Vagina (tissue), 2 donors: Measurements from ENCODE around the gene UFD1. TPM values are rescaled to one million over a fixed set of nuclear protein-coding genes. Genes with fewer than 3 reads are reported as not detected.
"Not testable (repeated sequence)": the region's sequence is repeated elsewhere in the genome, so short reads cannot be mapped to it uniquely, and the experiment has no call there.

ENCODE experiments used
- DNase-seq, 2 donors: peaks; one replicate each; pipeline ENCODE4 v3.0.0-alpha.2; 2017; ENCODE audit errors: extremely low spot score in 2 of 2
- H3K27ac ChIP-seq: fragments of 200-600 bp; sonication (generic); one replicate; pipeline ENCODE4 v1.5.1; 2019
- H3K27me3 ChIP-seq: fragments of 200-600 bp; sonication (generic); one replicate; pipeline ENCODE4 v1.5.1; 2019
- H3K36me3 ChIP-seq, 2 donors: fragments of 200-600 bp; sonication (generic); one replicate each; pipeline ENCODE4 v1.5.1; 2017 to 2019
- H3K4me1 ChIP-seq: fragments of 200-600 bp; sonication (generic); one replicate; pipeline ENCODE4 v1.5.1; 2019
- H3K4me3 ChIP-seq, 2 donors: fragments of 200-600 bp; sonication (generic); 1 replicate in 1 of 2; 2 replicates in 1 of 2; pipeline ENCODE4 v1.5.1; 2016 to 2019
- H3K9me3 ChIP-seq: fragments of 200-600 bp; sonication (generic); one replicate; pipeline ENCODE4 v1.5.1; 2019
- CTCF ChIP-seq, 3 experiments: fragments of 450-650 bp in 2 of 3; fragments of 200-600 bp in 1 of 3; sonication (generic) in 1 of 3; IDR thresholded peaks; one replicate each; pipeline ENCODE4 v1.5.1; 2017 to 2019; ENCODE audit warnings: antibody characterized with exemption in 3 of 3, mild to moderate bottlenecking in 2 of 3, moderate library complexity in 2 of 3
- POLR2A ChIP-seq, 2 donors: fragments of 450-650 bp; IDR thresholded peaks; one replicate each; pipeline ENCODE4 v1.6.1; 2017; ENCODE audit warnings: antibody characterized with exemption in 2 of 2, mild to moderate bottlenecking in 2 of 2, moderate library complexity in 2 of 2
- POLR2AphosphoS5 ChIP-seq, 2 donors: sonication (generic); formaldehyde crosslinking; IDR thresholded peaks; one replicate each; pipeline ENCODE4 v1.9.0; 2017; ENCODE audit warnings: antibody characterized with exemption in 2 of 2, mild to moderate bottlenecking in 2 of 2, low read depth in 1 of 2; ENCODE audit not compliant: insufficient read depth in 1 of 2
- intact Hi-C: fragments of 100-400 bp; cut with DNase I; formaldehyde crosslinking; loops from one replicate; pipeline ENCODE4 v1.15.1; 2023
- total RNA-seq: library from RNA; depleted of rRNA; stranded (reverse); fragments of >200 nt; gene quantifications from one replicate; pipeline ENCODE4 v1.2.3, GENCODE V29; 2016

The UFD1 gene
- total RNA-seq, 1 donor from 2014 or later, result 66.8 TPM

DNA sequence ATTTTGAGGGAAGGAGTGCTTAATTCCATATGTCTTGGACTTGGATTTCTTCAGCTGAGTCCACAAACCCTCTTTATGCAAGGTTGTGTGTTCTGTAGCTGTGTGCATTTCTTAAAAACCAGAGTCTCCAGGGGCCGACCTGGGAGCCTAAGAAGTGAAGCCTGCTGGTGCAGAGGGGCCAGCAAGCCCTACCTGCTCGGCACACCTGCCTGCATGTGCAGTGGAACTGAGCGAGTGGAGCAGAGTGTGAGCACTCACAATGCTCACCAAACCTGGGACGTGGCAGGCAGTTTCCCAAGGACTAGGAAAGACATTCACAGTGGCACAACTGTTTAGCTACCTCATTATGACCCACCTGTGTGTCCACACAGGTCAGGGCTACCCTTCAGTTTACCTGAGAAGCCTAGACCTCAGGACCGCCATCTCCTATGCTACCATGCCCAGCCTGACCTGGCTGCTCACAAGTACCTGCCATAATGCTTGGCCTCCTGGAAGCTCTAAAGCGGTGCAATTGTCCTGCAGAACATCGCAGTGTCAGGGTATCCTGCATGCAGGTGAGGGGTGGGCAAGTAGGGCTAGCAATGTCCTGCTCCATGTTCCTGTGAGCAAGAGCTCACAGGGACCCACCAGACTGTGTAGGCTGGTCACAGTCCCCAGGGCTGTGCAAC lies 35.3 kb downstream of the UFD1 start:
- intact Hi-C loops, result no loop called here
- TF ChIP-seq POLR2AphosphoS5 (IDR thresholded peaks at IDR 0.05; ENCODE audit: insufficient read depth in 1 of 2, low read depth in 1 of 2) (no peak), CTCF (IDR thresholded peaks at IDR 0.05) (no peak), POLR2A (IDR thresholded peaks at IDR 0.05) (no peak)

DNA sequence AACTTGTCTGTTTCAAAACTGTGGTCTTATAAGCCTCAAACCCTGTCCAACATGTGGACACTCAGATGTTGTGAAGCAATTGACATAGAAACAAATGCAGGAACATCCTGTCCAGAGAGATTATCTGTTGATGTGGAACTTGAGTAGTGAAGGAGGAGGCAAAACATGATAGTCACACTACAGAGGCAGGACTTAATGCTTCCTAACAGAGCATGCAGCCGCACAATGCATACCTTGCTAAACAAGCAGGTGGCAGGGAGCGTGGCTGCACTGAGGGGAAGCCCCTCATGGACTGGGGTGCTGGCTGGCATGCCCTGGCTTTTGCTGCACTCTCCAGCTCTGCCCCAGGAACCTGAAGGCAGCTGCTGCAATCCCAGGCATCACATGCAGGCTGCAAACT lies 36.8 kb downstream of the UFD1 start:
- TF ChIP-seq CTCF (IDR thresholded peaks at IDR 0.05), result no peak
- TF ChIP-seq POLR2AphosphoS5 (IDR thresholded peaks at IDR 0.05; ENCODE audit: insufficient read depth in 1 of 2, low read depth in 1 of 2), result no peak
- no peak for TF ChIP-seq POLR2A (IDR thresholded peaks at IDR 0.05)
- Histone ChIP-seq H3K36me3 (peaks cover 0 to 16% of the 10 kb centered on the region in 2 donors), H3K4me1 (peaks cover 17% of the 10 kb centered on the region), H3K27ac (no peak overlapping the region), H3K4me3 (no peak overlapping the region), H3K9me3 (no peaks in the 10 kb centered on the region), H3K27me3 (no peaks in the 10 kb centered on the region)
- DNase-seq, result no peak
- intact Hi-C loops, result no loop called here

More for the DNA sequence above, 35.3 kb downstream of the UFD1 start:
- no peaks in the 10 kb centered on the region for H3K9me3 ChIP-seq
- H3K4me3 ChIP-seq, result no peak overlapping the region
- no peak overlapping the region for H3K27ac ChIP-seq
- H3K4me1 ChIP-seq, result peaks cover 25% of the 10 kb centered on the region
- peaks cover 0 to 16% of the 10 kb centered on the region in 2 donors for H3K36me3 ChIP-seq
- DNase-seq, result no peak
- no peaks in the 10 kb centered on the region for H3K27me3 ChIP-seq

DNA sequence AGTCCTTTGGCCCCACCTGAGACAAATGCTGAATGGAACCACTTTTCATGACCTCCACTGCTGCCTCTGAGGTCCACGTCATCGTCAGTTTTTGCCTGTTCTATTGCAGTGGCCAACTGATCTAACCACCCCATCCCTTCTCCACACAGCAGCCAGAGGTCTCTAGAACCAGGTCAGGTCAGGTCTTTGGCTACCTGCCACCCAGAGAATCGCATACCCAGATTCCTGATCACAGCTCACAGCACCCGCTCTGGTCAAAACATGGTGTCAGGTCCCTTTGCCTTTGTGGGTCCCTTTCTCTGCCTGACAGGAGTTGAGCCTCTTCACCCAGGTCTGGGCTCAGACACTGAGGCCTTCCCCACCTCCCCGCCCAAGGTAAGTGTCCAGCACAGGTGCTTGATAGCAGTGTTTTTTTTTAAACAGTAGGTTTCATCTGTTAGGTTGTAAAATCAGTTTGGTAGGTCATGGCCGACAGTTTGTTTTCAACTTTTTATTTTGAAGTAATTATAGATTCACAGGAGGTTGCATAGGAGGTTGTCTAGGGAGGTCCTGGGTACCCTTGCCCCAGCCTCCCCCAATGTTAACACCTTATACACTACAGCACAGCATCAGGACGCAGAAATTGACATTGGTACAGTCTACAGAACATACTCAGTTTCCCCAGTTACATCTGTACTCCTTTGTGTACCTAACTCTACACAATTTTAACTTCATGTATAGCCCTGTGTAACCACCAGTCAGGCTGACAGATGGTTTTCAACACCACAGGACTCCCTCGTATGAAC lies 38.4 kb downstream of the UFD1 start:
- H3K27me3 ChIP-seq, result no peaks in the 10 kb centered on the region
- no peak overlapping the region for H3K4me3 ChIP-seq
- no peak for TF ChIP-seq CTCF (IDR thresholded peaks at IDR 0.05)
- no peak for DNase-seq
- H3K36me3 ChIP-seq, result peaks cover 0 to 28% of the 10 kb centered on the region in 2 donors
- H3K27ac ChIP-seq, result no peak overlapping the region
- intact Hi-C loops, result no loop called here
- peaks cover 3% of the 10 kb centered on the region for H3K4me1 ChIP-seq
- H3K9me3 ChIP-seq, result no peaks in the 10 kb centered on the region

- Histone ChIP-seq H3K4me3 (no peak overlapping the region), H3K36me3 (peaks cover 0 to 31% of the 10 kb centered on the region in 2 donors), H3K27me3 (no peaks in the 10 kb centered on the region), H3K4me1 (peaks cover 2% of the 10 kb centered on the region), H3K27ac (no peak overlapping the region), H3K9me3 (no peaks in the 10 kb centered on the region)
- intact Hi-C loops, result no loop called here
- DNase-seq, result no peak
- TF ChIP-seq POLR2AphosphoS5 (IDR thresholded peaks at IDR 0.05; ENCODE audit: insufficient read depth in 1 of 2, low read depth in 1 of 2) (no peak), POLR2A (IDR thresholded peaks at IDR 0.05) (no peak), CTCF (IDR thresholded peaks at IDR 0.05) (no peak)
Measured at GRCh38 chr22:19438298-19438697, 40.7 kb downstream of the UFD1 start.

- intact Hi-C loops, result not testable (repeated sequence)
Measured at GRCh38 chr22:19436444-19437161, 42.4 kb downstream of the UFD1 start.

More at GRCh38 chr22:19436444-19437161, 42.4 kb downstream of the UFD1 start:
- not testable (repeated sequence) for DNase-seq, H3K27ac ChIP-seq, H3K9me3 ChIP-seq, H3K27me3 ChIP-seq, H3K4me1 ChIP-seq, H3K4me3 ChIP-seq
- peaks cover 0 to 26% of the 10 kb centered on the region in 2 donors for H3K36me3 ChIP-seq
